ENCODE measurements around the gene ARHGEF19.
"Not testable (repeated sequence)": the region's sequence is repeated elsewhere in the genome, so short reads cannot be mapped to it uniquely, and the experiment has no call there.

Gene ARHGEF19

DNA sequence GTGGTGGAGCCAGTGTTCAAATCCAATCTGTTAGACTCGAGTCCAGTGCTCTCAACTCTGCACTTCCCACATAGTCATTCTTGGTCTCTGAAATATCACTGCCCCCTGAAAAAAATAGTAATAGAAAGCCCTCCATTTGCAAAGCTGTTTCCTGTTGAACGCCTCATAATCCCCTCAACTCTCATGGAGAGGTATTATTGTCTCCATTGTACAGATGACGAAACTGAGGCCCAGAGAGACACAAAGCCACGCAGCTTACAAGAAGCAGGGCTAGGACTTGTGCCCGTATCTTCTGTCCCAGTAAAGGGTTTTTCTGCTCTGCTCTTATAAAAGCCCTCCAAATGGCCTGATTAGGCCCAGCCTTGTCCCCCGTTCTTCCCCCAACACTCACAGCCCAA is 6.2 kb upstream of the ARHGEF19 start:
- DNase-seq = no peak

DNA sequence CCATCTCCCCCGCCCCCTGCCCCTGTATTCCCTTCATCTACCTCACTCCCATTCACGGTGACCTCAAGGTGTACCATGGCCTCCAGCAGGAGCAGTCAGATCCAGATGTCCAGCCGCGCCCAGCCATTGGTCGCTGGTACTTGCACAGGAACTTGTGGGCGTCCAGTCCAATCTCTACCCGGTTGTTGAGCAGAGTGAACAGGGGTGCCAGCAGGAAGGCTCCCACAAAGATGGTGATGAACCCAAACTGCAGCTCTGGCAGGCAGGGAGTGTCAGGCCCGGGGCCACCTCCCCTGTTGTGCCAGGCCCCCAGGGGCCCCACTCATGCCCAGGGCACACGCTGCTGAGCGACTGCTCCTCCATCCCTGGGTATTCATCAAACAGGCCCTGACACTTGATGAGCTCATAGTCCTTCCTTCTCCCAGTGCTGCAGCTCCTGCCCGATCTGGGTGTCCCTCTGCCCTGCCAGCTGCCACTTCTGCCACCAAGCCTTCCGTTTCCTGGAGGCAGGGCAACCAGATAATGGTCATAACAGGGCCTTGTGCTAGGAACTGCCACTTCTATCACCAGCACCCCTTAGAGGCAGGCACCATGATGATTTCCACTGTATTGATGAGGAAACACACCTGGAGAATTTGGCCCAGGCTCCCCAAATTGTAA is 5.7 kb upstream of the ARHGEF19 start:
- no peak for DNase-seq

DNA sequence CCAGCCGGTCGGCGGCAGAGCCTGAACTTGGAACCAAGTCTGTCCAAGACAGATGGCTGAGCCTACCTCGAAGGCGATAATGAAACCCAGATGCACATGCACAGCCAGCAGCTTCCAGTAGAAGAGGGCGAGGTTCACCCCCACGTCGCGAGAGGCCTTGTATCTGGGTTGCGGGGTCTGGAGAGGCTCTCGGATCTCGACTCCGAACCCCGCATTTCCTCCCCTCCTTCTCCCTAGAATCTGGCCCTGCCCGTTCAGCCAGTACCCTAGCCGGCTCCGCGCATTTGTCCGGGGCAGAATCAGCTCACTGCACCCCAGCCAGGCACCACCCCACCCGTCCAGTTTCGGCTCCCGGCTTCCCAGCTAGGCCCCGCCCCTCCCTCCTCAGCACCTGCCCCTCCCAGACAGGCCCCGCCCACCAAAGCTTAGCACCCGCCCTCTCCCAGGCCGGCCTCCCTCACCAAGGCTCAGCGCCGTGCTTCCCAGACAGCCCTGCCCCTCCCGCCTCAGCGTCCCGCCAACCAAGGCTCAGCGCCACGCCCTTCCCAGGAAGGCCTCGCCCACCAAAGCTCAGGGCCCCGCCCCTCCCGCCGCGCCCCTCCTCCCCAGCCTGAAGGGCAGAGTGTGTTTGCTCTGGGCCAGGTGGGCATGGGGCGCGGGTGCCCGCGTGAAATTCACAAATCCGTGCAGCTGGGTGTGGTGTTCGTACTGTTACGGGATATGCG is 4.8 kb upstream of the ARHGEF19 start:
- peak; percentile 79 for DNase-seq

DNA sequence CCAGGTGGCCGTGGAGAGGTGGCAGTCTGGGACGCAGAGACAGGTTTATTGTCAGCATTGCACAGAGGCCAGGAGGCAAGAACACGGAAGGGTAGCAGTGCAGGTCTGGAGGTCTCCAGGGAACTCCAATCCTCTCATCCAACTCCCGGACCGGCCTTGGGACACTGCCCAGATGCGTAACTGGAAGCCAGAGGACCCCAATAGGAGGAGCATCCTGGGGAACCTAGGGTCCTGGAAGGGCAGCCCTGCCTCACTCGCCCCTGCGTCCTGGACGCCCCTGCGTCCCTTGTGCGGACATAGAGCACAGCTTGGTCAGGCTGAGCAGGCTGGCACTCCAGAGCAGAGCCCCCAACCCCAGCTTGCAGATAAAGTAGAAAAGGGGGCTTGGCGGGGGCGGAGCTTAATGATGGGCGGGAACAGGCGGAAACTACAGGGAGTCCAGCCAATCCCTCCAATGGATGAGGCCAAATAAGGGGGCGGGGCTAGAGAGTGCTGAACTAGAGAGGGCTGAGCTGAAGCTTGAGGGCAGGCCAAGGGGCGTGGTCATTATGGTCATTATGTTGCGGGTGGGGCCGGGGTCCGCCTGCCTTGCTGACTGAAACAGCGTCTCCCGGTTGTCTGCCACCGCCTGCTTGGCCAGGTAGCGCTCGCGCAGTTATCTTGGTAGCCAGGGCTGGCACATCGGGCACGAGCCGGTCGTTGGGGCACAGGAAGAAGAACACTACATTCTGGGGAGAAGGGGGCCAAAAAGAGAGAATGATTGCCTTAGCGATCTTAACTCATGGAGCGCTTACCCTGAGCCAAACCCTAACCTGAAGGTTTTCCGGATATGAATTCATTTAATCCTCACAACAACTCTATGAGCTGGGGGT is 3.7 kb upstream of the ARHGEF19 start:
- DNase-seq = peak; percentile 38

DNA sequence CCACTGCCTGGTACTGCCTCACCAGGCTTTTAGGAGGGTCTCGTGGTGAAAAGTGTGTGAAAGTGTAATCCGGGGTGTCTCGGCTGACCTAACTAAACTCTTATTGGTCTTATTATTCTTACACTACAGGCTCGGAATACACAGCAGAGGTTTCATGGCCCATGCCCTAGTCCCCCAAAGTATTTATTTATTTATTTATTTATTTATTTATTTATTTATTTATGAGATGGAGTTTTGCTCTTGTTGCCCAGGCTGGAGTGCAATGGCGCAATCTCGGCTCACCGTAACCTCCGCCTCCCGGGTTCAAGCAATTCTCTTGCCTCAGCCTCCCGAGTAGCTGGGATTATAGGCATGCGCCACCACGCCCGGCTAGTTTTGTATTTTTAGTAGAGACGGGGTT is 2.8 kb upstream of the ARHGEF19 start:
- DNase-seq = not testable (repeated sequence)

DNA sequence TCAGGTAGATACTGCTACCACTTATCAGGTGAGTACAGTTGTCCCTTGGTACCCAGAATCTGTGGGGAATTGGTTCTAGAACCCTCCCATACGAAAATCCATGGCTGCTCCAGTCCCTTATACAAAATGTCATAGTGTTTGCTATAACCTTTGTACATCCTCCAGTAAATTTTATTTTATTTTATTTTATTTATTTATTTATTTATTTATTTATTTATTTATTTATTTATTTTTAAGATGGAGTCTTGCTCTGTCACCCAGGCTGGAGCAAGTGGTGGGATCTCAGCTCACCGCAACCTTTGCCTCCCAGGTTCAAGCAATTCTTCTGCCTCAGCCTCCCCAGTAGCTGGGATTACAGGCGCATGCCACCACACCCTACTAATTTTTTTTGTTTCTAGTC is 1.1 kb upstream of the ARHGEF19 start:
- DNase-seq = not testable (repeated sequence)

DNA sequence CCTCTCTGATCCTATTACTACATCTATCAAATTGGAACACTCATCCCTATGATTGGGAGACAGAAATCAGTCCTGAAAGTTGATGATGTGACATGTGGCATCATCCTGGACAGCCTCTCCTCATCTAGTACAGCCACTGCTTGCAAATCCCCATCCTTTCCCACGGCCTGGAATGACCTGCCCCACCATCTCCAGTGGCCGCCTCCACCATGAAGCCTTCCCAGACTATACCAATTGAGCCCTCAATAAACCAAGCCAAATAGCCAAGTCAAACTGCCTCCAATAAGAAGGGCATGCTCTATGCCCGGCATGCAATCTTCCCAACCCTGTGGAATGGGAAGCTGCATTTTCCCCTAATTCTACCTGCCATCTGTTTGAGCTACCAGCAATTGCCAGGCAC is 561 bp upstream of the ARHGEF19 start:
- no peak for DNase-seq

DNA sequence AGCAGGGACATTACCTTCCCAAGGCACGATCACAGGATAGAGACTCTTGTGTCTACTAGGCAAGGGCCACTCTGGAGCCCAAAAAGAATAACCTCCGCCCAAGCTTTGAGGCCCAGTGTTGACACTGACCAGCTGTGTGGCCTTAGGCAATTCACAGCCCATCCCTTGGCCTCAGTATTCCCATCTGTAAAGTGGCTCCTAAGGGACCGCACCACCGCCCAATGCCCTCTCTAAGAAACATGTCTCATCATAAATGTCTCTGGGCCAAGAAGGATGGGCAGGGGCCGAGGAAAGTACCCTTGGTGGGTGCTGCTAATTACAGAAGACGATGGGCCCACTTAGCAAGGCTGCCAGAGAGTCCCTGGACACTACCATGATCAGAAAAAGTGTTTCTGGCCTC is 628 bp downstream of the ARHGEF19 start:
- DNase-seq = no peak

DNA sequence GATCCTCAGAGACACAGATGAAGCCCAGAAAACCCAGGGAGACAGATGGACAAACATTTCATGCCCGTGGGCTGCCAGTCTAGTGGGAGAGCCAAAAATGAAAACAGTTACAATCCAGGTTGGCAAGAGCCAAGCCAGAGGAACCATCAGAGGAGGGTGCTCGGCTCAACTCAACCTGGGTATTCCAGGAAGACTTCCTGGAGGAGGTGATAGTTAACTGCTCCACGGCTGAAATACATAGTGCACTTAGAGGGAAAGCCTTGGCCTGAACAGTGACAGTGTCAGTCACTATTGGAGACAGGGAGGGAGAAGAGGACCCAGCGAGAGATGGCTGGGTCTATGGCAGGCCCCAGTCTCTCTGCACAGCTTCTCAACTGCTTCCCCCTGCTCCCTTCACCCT is 1.9 kb downstream of the ARHGEF19 start:
- no peak for DNase-seq

DNA sequence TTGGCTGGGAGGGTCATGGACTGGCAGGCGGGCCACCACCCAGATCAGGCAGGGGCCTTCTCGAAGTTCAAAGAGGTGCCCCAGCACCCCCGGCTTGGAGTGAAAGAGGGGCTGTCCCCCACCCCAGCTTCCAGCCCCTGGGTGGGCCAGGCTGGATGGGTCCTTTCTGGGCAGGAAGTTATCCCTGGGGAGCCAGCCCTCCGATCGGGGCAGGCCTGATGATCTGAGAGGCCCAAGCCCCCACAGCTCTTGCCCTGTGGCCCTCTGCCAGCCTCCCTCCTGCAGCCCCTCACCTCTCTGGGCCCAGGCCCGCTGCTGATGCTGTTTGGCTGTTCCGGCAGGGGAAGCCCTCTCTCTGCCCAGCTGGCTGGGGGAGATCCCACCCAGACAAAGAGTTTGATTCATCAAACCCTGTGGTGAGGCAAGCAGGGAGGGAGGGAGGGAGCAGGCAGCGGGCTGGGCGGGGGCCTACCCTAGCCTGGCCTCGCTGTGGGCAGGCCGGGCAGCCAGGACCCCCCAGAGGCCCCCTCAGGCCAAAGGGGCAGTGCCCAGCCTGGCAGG is 2.5 kb downstream of the ARHGEF19 start:
- DNase-seq = no peak

DNA sequence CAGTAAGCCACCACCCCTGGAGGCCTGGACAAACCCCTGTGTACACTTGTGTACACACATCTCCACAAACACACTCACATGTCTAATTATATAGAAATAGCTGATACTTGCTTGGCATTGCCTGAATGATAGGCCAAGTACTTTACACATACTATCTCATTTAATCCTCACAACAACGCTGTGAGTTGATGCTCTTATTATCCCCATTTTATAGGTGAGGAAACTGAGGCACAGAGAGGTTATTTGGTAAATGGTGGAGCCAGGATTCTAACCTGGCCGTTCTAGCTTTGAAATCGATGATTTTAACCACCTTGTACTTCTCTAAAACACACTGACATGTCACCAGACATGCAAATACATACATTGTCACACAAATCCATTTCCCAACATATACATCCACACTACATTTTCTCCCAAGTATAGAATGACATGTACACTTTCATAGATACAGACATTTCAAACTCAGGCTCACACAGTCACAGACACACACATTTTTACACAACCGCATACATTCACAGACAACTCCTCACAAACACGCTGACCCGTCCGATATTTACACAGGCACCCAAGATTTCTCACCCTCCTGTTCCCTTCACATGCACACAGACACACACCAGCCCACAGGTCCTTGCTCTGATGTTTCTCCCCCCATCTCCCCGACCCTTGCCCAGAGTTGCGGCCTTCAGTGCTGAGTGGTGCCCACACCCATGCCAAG is 3.2 kb downstream of the ARHGEF19 start:
- no peak for DNase-seq

DNA sequence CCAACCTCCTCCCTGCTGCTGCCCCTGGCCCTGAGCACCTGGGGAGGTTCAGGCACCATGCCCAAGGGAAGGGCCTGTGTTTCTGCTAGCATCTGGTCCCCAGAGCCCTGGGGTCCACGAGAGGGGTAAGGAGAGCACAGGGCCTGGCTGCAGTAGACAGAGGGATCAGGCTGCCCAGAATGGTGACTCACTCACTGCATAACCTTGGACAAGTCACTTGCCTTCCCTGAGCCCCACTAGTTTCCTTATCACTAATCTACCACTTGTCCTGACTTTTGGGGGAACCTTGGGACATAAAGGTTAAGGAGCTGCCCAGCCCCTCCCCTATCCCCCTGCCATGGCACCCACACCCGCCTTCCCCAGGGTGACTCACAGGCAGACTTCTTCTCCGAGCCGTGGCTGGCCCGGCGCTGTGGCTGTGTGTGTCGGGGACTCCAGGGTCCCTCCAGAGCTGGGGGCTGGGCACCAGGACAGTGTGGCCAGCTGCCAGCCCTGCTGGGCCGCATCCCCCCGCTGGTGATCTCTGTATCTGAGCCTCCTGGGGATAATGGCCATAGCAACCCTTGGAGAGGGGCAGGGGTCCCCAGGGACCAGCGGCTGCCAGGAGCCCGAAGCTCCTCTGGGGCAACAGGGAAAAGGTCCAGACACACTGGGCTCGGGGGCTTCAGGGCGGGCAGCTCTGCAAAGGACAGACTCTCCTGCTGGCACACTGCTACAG is 4.0 kb downstream of the ARHGEF19 start:
- no peak for DNase-seq

DNA sequence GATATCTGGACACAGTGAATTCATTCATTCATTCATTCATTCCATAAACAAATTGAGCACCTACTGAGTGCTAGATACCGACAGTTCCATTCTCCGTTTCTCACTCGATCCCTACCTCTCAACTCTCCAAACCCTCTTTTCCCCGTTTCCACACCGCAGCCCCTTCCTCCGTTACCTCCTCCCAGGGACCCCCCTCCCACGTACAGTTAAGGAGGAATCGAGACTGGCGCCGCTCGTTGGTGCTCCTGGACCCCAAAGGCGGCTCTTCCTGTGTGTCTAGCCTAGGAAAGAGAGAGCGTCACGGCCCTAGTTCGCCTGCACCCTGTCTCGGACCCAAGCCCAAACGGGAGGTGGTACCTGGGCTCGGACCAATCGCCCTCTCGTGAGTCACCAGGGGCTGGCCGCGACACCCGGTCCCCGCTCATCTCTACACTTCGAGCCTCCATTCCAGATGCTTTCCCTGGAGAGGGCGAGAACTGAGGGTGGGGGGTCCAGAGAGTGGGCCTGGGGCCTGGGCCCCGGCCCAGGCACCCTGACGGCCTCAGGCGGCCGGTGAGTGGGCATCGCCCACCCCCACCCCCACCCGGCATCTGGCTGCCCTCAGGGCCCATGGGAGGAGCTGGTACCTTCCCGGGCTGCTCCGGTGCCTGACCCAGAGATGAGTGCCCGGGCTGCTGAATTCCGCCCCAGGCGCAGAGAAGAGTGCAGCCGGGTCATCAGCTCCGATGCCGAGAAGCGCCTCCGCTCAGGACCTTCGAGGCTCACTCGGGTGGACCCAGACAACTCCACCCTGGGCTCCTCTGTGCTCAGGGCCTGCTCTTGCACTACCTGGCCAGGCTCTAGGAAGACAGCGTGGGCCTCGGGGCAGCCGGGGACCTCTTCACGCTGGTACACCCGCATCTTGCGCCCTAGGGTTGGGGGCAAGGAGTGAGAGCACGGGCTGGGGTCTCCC is 4.9 kb downstream of the ARHGEF19 start:
- DNase-seq = no peak

DNA sequence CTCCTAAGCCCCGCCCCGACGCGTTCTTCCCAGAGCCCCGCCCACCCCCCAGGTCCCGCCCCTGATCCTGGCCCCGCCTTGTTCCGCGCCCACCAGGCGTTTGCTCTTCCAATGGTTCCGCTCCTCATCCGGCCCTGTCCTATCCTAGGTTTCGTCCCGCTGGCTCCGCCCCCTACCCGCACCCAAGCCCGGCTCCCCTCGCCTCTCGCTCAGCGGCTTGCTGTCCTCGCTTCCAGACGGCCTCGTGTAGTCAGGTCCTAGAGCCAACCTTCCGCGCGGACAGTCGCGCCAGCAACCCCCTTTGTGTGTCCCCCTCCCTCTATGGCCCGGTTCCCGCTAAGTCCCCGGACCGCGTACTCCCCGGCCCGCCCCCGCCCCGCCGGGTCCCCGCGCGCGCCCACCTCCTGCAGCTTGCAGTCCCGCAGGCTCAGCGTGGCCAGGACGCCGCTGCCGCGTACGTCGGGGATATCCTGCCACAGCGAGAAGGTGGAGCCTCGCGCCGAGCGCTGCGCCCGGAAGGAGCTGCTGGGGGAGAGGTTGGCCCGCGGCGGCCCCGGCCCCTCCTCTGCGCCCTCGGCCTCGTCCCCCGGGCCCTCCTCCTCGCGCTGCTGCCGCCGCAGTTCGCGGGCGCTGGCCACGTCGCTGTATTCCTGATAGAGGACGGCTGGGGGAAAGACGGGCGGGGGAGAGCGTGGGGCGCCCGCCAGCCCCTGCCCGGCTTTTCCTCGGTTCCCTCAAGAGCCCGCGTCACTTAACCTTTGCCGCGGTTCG is 5.7 kb downstream of the ARHGEF19 start:
- DNase-seq = peak; percentile 89

DNA sequence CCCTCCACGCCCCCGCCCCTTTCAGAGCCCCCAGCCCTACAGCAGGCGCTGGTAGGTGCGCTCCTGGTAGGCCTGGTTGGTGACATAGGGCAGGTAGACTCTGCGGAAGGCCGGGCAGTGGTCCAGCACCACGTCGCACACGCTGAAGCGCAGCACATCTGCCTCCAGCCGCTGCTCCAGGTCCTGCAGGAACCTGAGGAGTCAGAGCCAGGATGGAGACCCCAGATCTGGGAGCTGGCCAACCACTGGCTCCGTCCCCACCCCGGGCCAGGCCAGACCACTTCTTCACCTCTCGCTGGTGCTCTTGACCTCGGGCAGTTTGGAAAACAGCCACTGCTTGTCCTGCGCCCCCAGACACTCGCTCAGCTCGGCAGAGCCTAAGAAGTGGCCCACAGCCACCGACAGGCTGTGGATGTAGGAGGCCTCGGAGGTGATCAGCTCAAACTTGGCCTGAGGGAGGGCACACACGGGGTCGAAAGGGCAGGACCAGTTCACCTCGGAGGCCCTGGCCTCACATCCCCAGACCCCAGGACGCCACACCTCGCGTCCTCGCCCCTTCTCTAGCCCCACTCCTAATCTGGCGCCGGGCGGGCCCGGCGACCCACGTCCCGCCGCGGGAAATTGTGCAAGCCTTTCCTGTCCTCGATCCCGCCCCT is 6.4 kb downstream of the ARHGEF19 start:
- DNase-seq = no peak

DNA sequence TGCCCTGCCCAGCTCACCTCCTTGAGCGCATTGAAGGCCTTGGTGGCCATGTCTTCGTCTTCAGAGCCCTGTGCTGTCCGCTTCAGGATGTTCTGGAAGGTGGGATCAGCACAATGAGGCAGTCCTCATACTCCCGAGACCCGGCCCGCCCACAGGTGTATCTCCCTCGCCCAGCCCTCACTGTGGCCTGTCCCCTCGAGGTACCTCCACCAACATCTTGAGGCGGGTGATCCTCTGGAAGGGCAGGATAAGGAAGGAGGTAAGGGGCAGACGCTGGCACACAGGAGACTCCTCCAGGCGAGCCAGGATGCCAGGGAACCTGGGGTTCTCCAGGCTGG is 7.1 kb downstream of the ARHGEF19 start:
- no peak for DNase-seq

DNA sequence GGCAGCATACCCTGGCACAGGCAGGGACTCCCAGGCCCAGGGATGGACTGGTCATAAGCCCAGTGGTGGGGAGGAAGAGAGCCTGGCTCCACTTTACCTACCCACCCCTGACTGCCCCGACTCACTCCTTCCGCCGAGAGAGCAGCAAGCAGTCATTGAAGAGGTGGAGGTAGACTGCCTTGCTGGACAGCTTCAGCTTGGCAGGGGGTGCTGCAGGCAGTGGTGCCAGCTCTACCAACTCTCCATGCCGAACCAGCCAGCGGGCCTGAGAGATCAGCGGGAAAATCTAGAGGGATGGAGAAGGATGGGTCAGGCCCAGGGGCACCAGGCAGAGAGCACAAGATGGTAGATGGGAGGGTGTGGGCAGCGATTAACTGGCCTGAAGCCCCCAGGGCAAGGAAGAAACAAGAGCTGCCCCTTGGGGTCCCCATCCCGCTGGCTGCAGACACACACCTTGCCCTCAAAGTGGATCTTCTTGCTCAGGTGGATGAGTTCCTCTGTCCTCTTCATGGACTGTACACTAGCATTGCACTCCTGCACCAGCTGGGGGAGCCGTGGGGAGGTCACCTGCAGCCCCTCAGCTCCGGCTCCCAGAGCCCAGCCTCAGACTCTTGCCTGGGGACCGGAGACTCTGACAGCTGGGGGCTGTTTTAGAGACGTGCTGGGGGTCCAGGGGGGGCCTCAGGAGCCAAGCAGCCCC is 7.7 kb downstream of the ARHGEF19 start:
- no peak for DNase-seq

DNA sequence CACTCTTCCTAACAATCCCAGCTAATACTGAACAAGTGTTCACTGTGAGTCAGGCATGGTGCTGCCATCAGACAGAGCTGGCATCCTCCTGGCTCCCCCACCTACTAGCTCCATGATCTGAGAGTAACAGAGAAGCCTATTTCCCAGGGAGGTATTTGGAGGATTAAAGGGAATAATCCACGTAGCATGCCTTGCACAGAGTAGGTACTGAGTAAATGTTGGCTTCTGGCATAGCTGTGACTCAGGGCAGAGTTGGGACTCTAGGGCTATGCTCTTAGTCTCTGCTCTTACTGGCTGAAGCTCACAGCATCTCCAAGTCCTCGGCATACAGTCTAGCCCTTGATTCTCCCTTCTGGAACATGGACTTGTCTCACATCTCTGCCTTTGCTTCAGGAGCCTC is 8.2 kb downstream of the ARHGEF19 start:
- no peak for DNase-seq

DNA sequence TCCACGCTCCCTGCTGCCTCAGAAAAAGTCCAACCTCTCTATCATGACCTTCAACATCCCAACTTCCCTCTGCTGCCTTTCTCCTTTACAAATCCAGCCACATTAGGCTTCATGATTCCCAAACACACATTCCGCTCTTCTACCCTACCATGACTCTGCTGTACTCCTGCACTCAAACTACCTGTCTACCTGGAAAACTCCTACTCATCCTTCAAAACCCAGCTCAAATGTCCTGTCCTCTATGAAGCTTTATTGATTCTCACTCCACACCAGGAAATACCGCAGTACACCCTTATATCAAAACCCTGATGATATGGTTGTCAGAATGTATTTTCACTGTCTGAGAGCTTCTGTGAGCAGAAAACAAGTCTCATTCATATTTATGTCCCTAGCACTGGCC is 8.9 kb downstream of the ARHGEF19 start:
- no peak for DNase-seq
